HG03060 (cell line): ENCODE results near the gene OR51T1.

ENCODE experiments used
- ATAC-seq: cut with Tn5 transposase; IDR thresholded peaks from one replicate; pipeline ENCODE4 v1.9.1; 2021; ENCODE audit warnings: low read depth, moderate number of reproducible peaks; ENCODE audit not compliant: unreplicated experiment

The OR51T1 gene

DNA sequence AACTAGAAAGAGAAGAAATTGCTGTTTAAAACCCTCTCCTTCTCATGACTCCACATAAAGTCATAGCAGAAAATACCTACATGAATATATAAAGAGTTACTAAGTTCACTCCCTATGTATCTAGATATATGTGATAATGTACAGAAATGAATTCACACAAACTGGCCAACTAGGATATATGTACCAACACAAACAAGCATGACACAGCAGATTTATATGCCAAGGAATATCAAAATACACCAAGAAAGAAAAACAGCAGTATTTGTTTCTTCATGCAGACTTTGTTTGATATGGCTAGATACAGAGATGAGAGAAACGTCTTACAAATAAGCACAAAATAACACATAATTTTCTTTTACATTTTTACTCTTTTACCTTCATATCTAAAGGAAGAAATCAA, 40.6 kb downstream of the OR51T1 start:
- ATAC-seq, result no peak

DNA sequence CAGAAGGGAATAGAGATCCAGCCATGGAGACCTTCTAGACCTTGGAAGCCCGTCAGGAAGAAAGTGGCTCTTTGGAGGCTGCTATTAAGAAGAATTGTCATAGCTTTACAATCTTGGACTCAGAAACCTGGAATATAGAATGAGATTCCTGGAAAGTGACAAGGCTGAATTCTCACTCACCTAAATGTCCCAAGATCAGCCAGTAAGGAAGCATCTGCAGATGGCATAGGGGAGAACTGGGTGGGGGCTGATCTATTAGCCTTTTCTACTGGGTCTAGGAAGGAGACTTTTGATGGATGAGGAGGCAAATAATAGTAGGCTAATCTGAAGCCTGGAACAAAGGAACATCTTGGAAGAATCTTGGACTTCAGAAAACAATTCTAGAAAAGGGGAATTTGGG, 42.5 kb downstream of the OR51T1 start, which contains the start of gene OR51G1:
OR51G1 (minus strand) TSS at position 101 of the 400 bp plus-strand sequence; CDS start at position 101, 0 bp downstream.
- no peak for ATAC-seq

DNA sequence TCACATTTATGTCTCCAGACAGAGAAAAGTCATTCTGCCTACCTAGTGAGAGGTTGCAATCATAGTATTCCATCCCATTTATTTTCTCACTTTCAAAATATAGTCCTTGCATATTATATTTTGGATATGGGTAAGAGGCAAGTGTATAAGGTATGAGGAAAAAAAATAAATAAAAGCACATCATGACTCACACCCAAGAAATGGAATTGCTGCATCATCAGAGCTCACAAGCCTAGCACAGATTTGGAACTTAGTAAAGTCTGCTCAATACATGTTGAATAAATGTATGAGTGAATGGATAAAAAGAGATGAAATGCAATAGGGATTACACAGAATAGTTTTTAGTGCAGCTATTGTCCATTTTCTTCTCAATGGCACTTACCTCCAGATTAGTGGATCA, 44.9 kb downstream of the OR51T1 start:
- ATAC-seq, result no peak
